Measurements from ENCODE around the gene GPBP1.
"Not testable (repeated sequence)": the region's sequence is repeated elsewhere in the genome, so short reads cannot be mapped to it uniquely, and the experiment has no call there.

The GPBP1 gene

DNA sequence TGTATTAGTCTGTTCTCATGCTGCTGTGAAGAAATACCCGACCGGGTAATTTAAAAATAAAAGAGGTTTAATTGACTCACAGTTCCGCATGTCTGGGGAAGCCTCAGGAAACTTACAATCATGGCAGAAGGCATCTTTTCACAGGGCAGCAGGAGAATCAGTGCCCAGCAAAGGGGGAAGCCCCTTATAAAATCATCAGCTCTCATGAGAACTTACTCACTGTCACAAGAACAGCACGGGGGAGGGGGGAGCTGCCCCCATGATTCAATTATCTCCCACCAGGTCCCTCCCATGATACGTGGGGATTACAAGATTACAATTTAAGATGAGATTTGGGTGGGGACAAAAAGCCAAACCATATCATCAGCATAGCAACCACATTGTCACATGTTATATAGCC lies 102.5 kb downstream of the GPBP1 start:
- no peaks in the 10 kb centered on the region for H3K9me2 ChIP-seq (ENCODE audit: low read depth, low read length)
- H3K79me2 ChIP-seq (ENCODE audit: insufficient read depth, low read length): no peaks in the 10 kb centered on the region
- no peak overlapping the region for H3K27ac ChIP-seq (ENCODE audit: low read depth, low read length, poor library complexity, severe bottlenecking)
- no peaks in the 10 kb centered on the region for H3K36me3 ChIP-seq (ENCODE audit: insufficient read depth, low read length)
- no peak overlapping the region for H3K4me2 ChIP-seq (ENCODE audit: low read length)
- H3K27me3 ChIP-seq (ENCODE audit: insufficient read depth, low read length): no peaks in the 10 kb centered on the region
- H3K4me3 ChIP-seq (ENCODE audit: low read depth, low read length, poor library complexity, severe bottlenecking): no peak overlapping the region
- no peak overlapping the region for H2AFZ ChIP-seq (ENCODE audit: low read length)
- no peaks in the 10 kb centered on the region for H3K4me1 ChIP-seq (ENCODE audit: insufficient read depth, low read length, severe bottlenecking)
- H3F3A ChIP-seq (ENCODE audit: insufficient read depth, low read length): no peaks in the 10 kb centered on the region
- no peaks in the 10 kb centered on the region for H3K9me3 ChIP-seq (ENCODE audit: low read length)
- TF ChIP-seq, protein P1, sequence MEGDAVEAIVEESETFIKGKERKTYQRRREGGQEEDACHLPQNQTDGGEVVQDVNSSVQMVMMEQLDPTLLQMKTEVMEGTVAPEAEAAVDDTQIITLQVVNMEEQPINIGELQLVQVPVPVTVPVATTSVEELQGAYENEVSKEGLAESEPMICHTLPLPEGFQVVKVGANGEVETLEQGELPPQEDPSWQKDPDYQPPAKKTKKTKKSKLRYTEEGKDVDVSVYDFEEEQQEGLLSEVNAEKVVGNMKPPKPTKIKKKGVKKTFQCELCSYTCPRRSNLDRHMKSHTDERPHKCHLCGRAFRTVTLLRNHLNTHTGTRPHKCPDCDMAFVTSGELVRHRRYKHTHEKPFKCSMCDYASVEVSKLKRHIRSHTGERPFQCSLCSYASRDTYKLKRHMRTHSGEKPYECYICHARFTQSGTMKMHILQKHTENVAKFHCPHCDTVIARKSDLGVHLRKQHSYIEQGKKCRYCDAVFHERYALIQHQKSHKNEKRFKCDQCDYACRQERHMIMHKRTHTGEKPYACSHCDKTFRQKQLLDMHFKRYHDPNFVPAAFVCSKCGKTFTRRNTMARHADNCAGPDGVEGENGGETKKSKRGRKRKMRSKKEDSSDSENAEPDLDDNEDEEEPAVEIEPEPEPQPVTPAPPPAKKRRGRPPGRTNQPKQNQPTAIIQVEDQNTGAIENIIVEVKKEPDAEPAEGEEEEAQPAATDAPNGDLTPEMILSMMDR (IDR thresholded peaks at IDR 0.05; ENCODE audit: low read length): no peak
- TF ChIP-seq EZH2 (IDR thresholded peaks at IDR 0.05; ENCODE audit: borderline replicate concordance, low read length): no peak
- H4K20me1 ChIP-seq (ENCODE audit: insufficient read depth, low read length): no peaks in the 10 kb centered on the region
- H3K9ac ChIP-seq (ENCODE audit: low read length): no peak overlapping the region

DNA sequence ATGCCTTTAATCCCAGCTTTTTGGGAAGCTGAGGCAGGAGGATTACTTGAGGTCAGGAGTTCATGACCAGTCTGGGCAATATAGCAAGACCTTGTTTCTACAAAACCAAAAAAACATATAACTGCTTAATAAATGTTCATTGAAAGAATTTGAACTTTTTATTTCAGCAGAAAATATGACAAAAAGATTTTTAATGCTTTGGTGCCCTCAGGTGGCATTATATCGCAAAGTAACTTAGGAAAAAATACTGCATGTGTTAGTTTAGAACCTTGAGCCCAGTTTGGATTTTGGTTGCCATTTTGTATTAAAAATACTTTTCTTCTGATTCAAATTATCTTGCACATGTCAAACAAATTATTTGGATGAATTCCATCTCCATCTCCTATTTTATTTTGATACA lies 103.2 kb downstream of the GPBP1 start:
- Histone ChIP-seq H3K4me3 (ENCODE audit: low read depth, low read length, poor library complexity, severe bottlenecking) (no peak overlapping the region), H3K4me2 (ENCODE audit: low read length) (no peak overlapping the region), H3K9ac (ENCODE audit: low read length) (no peak overlapping the region), H3K79me2 (ENCODE audit: insufficient read depth, low read length) (no peaks in the 10 kb centered on the region), H3K4me1 (ENCODE audit: insufficient read depth, low read length, severe bottlenecking) (no peaks in the 10 kb centered on the region), H4K20me1 (ENCODE audit: insufficient read depth, low read length) (no peaks in the 10 kb centered on the region), H3K27me3 (ENCODE audit: insufficient read depth, low read length) (no peaks in the 10 kb centered on the region), H3K27ac (ENCODE audit: low read depth, low read length, poor library complexity, severe bottlenecking) (no peak overlapping the region), H3K36me3 (ENCODE audit: insufficient read depth, low read length) (no peaks in the 10 kb centered on the region), H2AFZ (ENCODE audit: low read length) (no peak overlapping the region), H3K9me2 (ENCODE audit: low read depth, low read length) (no peaks in the 10 kb centered on the region), H3K9me3 (ENCODE audit: low read length) (no peaks in the 10 kb centered on the region), H3F3A (ENCODE audit: insufficient read depth, low read length) (no peaks in the 10 kb centered on the region)
- TF ChIP-seq EZH2 (IDR thresholded peaks at IDR 0.05; ENCODE audit: borderline replicate concordance, low read length): no peak
- TF ChIP-seq, protein P1 (IDR thresholded peaks at IDR 0.05; ENCODE audit: low read length): peak; percentile 45; the same call in 1 of the 2 replicates

DNA sequence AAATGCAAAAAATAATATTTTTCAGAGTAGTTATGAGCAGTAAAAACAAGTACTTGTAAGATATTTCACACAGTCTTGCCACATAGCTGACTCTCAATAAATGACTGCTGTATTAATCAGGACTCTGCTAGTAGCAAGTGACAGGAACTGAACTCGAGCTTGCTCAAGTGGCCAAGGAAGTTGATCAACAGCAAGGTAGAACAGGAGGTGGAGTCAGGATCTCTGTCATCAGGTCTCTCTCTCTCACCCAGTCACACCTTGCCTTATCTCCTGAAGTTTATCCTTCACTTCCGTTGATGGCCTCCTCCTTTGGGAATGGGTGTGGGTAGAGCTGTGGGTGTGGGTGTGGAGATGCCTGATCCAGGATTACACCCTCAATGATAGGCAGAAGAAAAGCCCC lies 107.0 kb downstream of the GPBP1 start:
- Histone ChIP-seq H3K9me3 (ENCODE audit: low read length) (no peaks in the 10 kb centered on the region), H3K9ac (ENCODE audit: low read length) (no peak overlapping the region), H3K4me1 (ENCODE audit: insufficient read depth, low read length, severe bottlenecking) (no peaks in the 10 kb centered on the region), H3K36me3 (ENCODE audit: insufficient read depth, low read length) (no peaks in the 10 kb centered on the region), H3K4me2 (ENCODE audit: low read length) (no peak overlapping the region), H4K20me1 (ENCODE audit: insufficient read depth, low read length) (no peaks in the 10 kb centered on the region), H3K9me2 (ENCODE audit: low read depth, low read length) (no peaks in the 10 kb centered on the region), H3K27ac (ENCODE audit: low read depth, low read length, poor library complexity, severe bottlenecking) (no peak overlapping the region), H2AFZ (ENCODE audit: low read length) (no peak overlapping the region), H3K27me3 (ENCODE audit: insufficient read depth, low read length) (no peaks in the 10 kb centered on the region), H3F3A (ENCODE audit: insufficient read depth, low read length) (no peaks in the 10 kb centered on the region), H3K79me2 (ENCODE audit: insufficient read depth, low read length) (no peaks in the 10 kb centered on the region), H3K4me3 (ENCODE audit: low read depth, low read length, poor library complexity, severe bottlenecking) (no peak overlapping the region)
- TF ChIP-seq, protein P1 (IDR thresholded peaks at IDR 0.05; ENCODE audit: low read length): no peak
- TF ChIP-seq EZH2 (IDR thresholded peaks at IDR 0.05; ENCODE audit: borderline replicate concordance, low read length): no peak

DNA sequence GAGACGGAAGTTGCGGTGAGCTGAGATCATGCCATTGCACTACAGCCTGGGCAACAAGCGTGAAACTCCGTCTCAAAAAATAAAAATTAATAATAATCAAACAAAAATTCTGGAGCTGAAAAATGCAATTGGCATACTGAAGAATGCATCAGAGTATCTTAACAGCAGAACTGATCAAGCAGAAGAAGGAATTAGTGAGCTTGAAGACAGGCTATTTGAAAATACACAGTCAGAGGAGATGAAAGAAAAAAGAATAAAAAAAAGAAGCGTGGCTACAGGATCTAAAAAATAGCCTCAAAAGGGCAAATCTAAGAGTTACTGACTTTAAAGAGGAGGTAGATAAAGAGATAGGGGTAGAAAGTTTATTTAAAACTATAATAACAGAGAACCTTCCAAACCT lies 111.2 kb downstream of the GPBP1 start:
- not testable (repeated sequence) for H3F3A ChIP-seq (ENCODE audit: insufficient read depth, low read length); H3K9ac ChIP-seq (ENCODE audit: low read length); H2AFZ ChIP-seq (ENCODE audit: low read length); H3K4me1 ChIP-seq (ENCODE audit: insufficient read depth, low read length, severe bottlenecking); H4K20me1 ChIP-seq (ENCODE audit: insufficient read depth, low read length); H3K4me3 ChIP-seq (ENCODE audit: low read depth, low read length, poor library complexity, severe bottlenecking); H3K27ac ChIP-seq (ENCODE audit: low read depth, low read length, poor library complexity, severe bottlenecking); H3K79me2 ChIP-seq (ENCODE audit: insufficient read depth, low read length); H3K4me2 ChIP-seq (ENCODE audit: low read length); H3K9me2 ChIP-seq (ENCODE audit: low read depth, low read length); H3K9me3 ChIP-seq (ENCODE audit: low read length); H3K27me3 ChIP-seq (ENCODE audit: insufficient read depth, low read length); H3K36me3 ChIP-seq (ENCODE audit: insufficient read depth, low read length)

All from OCI-LY1 (cell line).